Effector memory CD8-positive, alpha-beta T cell (primary cell): ENCODE measurements around the gene GALNT18.

Source experiments
- ATAC-seq: fragments of 150-1000 bp; cut with Tn5 transposase; replicated peaks from 2 replicates; pipeline ENCODE4 v1.10.0; 2021; ENCODE audit warnings: mild to moderate bottlenecking, moderate library complexity
- DNase-seq, 3 experiments: peaks; one replicate each; pipeline ENCODE4 v3.0.0; 2021
- H3K27ac Mint-ChIP-seq, 2 donors: one replicate each; pipeline ENCODE4 v1.8.0; 2022; ENCODE audit warnings: mild to moderate bottlenecking in 2 of 2, mixed read lengths in 2 of 2, moderate library complexity in 2 of 2
- H3K27me3 Mint-ChIP-seq, 2 donors: one replicate each; pipeline ENCODE4 v1.8.0; 2022; ENCODE audit warnings: mixed read lengths in 2 of 2
- H3K36me3 Mint-ChIP-seq: one replicate; pipeline ENCODE4 v1.8.0; 2022; ENCODE audit warnings: mild to moderate bottlenecking, moderate library complexity, mixed read lengths; ENCODE audit not compliant: insufficient read depth
- H3K4me1 Mint-ChIP-seq, 2 donors: one replicate each; pipeline ENCODE4 v1.8.0; 2022; ENCODE audit warnings: low read depth in 2 of 2, mixed read lengths in 2 of 2
- H3K4me3 Mint-ChIP-seq, 2 donors: one replicate each; pipeline ENCODE4 v1.8.0; 2022; ENCODE audit warnings: mild to moderate bottlenecking in 2 of 2, mixed read lengths in 2 of 2, moderate library complexity in 2 of 2
- H3K9me3 Mint-ChIP-seq, 2 donors: one replicate each; pipeline ENCODE4 v1.8.0; 2022; ENCODE audit warnings: mixed read lengths in 2 of 2

GALNT18 gene

DNA sequence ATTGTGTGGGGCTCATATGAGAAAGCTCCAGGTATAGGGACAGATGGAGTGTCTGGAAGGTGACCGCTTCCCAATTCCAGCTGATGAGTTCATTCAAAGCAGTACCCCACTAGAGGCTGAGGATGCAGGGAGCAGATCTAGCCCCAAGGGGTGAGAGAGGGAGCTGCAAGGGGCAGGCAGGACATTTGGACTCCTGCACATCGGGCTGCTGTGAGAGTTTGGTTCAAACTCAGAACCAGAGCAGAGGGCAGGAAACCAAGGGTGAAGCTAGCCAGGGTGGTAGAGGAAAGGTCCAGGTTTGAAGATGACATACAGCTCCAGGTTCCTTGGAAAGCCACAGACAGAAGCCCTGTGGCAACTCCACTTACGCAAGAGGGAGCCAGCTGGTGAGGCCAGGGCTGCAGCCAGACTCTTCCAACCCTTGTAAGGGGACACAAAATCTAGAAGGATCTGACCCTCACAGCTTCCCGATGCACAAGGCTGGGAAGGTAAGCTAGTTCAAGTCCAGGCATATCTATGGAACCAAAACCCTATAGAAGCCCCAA is 270.7 kb downstream of the GALNT18 start:
- H3K36me3 Mint-ChIP-seq = no peaks in the 10 kb centered on the region
- H3K9me3 Mint-ChIP-seq = no peaks in the 10 kb centered on the region
- no peak overlapping the region for H3K27ac Mint-ChIP-seq
- H3K4me3 Mint-ChIP-seq = no peak overlapping the region
- no peaks in the 10 kb centered on the region for H3K4me1 Mint-ChIP-seq
- DNase-seq (no peak), ATAC-seq (no peak)
- peaks cover 6 to 21% of the 10 kb centered on the region in 2 donors for H3K27me3 Mint-ChIP-seq

DNA sequence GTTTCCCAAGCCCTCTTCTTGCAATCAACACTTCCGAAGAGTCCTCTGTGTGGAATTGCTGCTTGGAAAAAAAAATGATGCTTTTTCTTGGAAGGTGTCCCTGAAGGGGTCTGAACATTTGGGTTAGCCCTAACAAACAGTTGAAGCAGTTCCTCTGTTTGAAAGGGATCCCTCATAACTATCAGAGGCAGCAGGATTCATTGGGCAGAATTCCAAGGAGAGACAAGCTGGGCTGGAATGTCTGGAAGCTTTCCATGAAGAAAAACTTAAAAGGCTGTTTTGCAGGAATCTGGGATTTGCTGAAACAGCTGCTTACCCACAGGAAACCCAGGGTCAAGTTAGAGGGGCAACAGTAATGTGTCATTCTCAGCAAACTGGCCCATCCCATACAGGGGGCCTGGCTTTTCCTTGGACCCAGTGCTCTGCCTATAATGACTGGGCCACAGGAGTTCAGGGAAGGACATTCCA is 271.9 kb downstream of the GALNT18 start:
- Mint-ChIP-seq H3K4me1 (no peaks in the 10 kb centered on the region), H3K4me3 (no peak overlapping the region), H3K27ac (no peak overlapping the region), H3K9me3 (no peaks in the 10 kb centered on the region), H3K27me3 (peaks cover 14 to 27% of the 10 kb centered on the region in 2 donors), H3K36me3 (no peaks in the 10 kb centered on the region)
- ATAC-seq (no peak), DNase-seq (no peak)

DNA sequence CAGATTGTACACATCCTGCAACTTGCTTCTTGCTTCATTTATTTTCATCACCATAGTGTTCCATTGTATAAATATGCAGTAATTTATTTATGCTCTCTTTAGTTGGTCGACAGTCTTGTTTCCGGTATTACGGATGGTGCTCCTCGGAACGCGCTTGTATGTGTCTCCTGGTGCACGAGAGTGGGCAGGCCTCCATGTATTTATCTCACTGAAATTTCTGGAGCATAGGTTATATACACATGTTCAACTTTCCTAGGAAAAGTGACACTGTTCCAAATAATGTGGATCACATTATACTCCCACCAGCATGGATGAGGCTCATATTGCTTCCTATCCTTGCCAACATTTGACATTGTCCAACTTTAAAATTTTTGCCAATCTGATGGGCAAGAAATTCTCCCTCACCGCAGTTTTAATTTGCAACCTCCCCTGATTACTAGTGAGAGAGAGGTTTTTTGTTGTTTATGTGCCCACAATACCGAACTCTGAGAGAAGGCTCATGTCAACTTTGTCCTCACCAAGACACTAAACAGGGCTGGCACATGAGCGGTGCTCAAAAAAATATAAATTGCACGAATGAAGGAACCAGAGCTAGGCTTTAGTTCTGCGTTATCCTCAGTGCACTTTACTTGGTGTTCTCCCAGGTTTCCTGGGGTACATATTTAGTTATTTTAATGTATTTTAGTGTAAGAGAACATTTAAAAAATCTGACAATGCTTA is 272.5 kb downstream of the GALNT18 start:
- DNase-seq (no peak), ATAC-seq (no peak)
- H3K9me3 Mint-ChIP-seq = no peaks in the 10 kb centered on the region
- no peak overlapping the region for H3K4me3 Mint-ChIP-seq
- no peaks in the 10 kb centered on the region for H3K4me1 Mint-ChIP-seq
- H3K27ac Mint-ChIP-seq = no peak overlapping the region
- H3K27me3 Mint-ChIP-seq = peaks cover 20 to 23% of the 10 kb centered on the region in 2 donors
- no peaks in the 10 kb centered on the region for H3K36me3 Mint-ChIP-seq

DNA sequence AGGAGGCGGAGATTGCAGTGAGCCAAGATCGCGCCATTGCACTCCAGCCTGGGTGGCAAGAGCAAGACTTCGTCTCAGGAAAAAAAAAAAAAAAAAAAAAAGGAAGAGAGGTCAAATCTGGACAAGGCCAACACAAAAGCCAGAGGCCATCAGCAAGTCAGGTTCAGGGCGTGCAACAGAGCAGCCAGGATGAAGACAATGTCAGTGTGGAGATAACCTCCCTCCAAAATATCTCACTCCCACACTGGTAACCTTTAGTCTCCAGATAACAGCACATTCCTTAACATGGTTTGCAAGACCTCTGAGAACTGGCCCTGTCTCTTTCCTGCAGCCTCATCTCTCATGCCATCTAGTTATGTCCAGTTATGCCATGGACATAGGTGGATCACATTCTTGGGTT is 273.5 kb downstream of the GALNT18 start:
- Mint-ChIP-seq H3K4me1 (no peaks in the 10 kb centered on the region), H3K27ac (no peak overlapping the region), H3K27me3 (peaks cover 25 to 28% of the 10 kb centered on the region in 2 donors), H3K4me3 (no peak overlapping the region), H3K9me3 (no peaks in the 10 kb centered on the region), H3K36me3 (no peaks in the 10 kb centered on the region)
- ATAC-seq (no peak), DNase-seq (no peak)

DNA sequence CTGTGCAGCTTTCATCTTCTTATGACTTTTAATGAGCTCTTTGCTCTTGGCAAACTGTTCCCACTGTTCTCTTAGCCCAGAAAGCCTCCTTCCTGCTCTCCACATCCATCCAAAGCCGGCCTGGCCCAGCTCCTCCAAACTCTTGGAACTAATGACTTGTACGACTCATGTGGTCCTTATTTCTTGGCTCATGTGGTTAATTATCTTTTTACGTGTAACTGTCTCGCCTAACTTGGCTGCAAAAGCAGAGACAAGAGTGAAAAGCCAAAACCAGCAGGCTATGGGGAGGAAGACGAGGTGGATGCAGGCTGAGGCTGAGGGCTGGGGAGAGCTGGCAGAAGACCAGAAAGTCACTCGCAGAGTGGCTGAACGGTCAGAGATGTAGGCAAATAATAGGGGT is 274.2 kb downstream of the GALNT18 start:
- H3K9me3 Mint-ChIP-seq = no peaks in the 10 kb centered on the region

DNA sequence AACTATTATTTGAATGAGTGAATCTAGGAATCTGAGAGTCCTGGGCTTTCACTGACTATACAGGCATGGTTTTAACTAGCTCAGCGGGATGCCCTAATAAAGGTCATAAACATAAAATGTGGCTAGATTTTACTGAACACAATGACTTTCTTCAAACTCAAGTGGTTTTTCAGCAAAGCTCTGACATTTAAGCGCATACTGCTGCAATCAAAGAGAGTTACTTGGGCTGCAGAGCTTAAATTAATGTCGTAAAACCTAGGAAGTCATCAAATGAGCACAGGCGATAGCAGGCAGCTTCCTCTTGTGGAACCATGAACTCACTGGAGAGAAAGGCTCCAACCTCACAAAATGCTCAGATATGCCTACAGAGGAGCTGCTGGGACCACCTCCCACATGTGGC is 275.5 kb downstream of the GALNT18 start:
- Mint-ChIP-seq H3K27ac (no peak overlapping the region), H3K4me3 (no peak overlapping the region), H3K27me3 (peaks cover 20 to 28% of the 10 kb centered on the region in 2 donors), H3K4me1 (no peaks in the 10 kb centered on the region), H3K9me3 (no peaks in the 10 kb centered on the region), H3K36me3 (no peaks in the 10 kb centered on the region)
- DNase-seq (no peak), ATAC-seq (no peak)

More for the DNA sequence above, 274.2 kb downstream of the GALNT18 start:
- Mint-ChIP-seq H3K4me3 (no peak overlapping the region), H3K36me3 (no peaks in the 10 kb centered on the region), H3K27me3 (peaks cover 24 to 28% of the 10 kb centered on the region in 2 donors), H3K4me1 (no peaks in the 10 kb centered on the region), H3K27ac (no peak overlapping the region)
- no peak for DNase-seq
- ATAC-seq = no peak

- Mint-ChIP-seq H3K4me3 (no peak overlapping the region), H3K36me3 (no peaks in the 10 kb centered on the region), H3K9me3 (no peaks in the 10 kb centered on the region), H3K27ac (no peak overlapping the region), H3K4me1 (no peaks in the 10 kb centered on the region), H3K27me3 (peaks cover 20 to 28% of the 10 kb centered on the region in 2 donors)
- no peak for DNase-seq
- no peak for ATAC-seq
Observed at GRCh38 chr11:11345099-11345498, 276.7 kb downstream of the GALNT18 start.

- H3K36me3 Mint-ChIP-seq = no peaks in the 10 kb centered on the region
- DNase-seq (no peak), ATAC-seq (no peak)
- H3K4me1 Mint-ChIP-seq = no peaks in the 10 kb centered on the region
- peaks cover 20 to 28% of the 10 kb centered on the region in 2 donors for H3K27me3 Mint-ChIP-seq
- H3K9me3 Mint-ChIP-seq = no peaks in the 10 kb centered on the region
- H3K27ac Mint-ChIP-seq = no peak overlapping the region
- H3K4me3 Mint-ChIP-seq = no peak overlapping the region
Observed at GRCh38 chr11:11344045-11344444, 277.8 kb downstream of the GALNT18 start.

DNA sequence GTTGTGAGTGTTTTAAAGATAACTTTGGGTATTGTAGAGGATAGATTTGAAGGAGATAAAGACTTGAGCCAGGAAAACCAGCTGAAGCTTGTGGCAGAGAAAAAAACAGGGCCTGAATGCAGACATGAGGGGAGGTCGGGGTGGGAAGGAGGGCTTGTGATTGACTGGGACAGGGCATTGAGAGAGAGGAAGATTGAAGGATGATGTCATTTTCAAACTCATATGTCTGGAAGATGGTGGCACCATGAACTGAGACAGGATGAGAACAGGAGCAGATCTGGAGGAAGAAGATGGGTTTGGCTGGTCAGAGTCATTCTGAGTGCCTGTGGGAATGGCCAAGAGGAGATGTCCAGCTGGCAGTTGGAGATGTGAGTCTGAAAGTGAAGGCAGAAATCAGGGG is 283.5 kb downstream of the GALNT18 start:
- Mint-ChIP-seq H3K9me3 (no peaks in the 10 kb centered on the region), H3K4me1 (peaks cover 2 to 4% of the 10 kb centered on the region in 2 donors), H3K27ac (no peak overlapping the region), H3K36me3 (no peaks in the 10 kb centered on the region), H3K27me3 (peaks cover 17 to 21% of the 10 kb centered on the region in 2 donors), H3K4me3 (no peak overlapping the region)
- no peak for ATAC-seq
- DNase-seq = no peak

DNA sequence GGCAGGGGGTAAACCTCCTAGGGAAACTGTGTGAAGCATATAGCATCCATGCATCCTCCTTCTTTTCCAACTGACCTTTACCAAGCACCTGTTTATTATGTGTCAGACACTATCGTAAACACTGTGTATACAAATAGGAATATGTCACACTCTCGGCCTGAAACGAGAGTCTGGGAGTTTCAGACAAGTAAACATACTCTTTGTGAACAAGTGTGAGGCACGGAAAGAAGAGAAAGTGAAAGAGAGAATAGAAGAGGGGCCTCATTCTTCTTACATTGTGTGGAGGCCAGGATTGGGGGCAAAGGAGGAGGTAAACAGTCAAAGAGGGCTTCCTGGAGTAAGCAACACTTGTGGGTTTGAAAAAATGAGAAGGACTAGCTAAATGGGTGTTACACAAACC is 285.1 kb downstream of the GALNT18 start:
- Mint-ChIP-seq H3K4me3 (no peak overlapping the region), H3K36me3 (no peaks in the 10 kb centered on the region), H3K4me1 (peaks cover 2 to 4% of the 10 kb centered on the region in 2 donors), H3K9me3 (no peaks in the 10 kb centered on the region), H3K27ac (no peak overlapping the region), H3K27me3 (peaks cover 17 to 37% of the 10 kb centered on the region in 2 donors)
- DNase-seq (no peak), ATAC-seq (no peak)

- Mint-ChIP-seq H3K27me3 (peaks cover 17 to 54% of the 10 kb centered on the region in 2 donors), H3K27ac (no peak overlapping the region), H3K4me3 (no peak overlapping the region), H3K4me1 (peaks cover 2 to 4% of the 10 kb centered on the region in 2 donors), H3K9me3 (no peaks in the 10 kb centered on the region), H3K36me3 (no peaks in the 10 kb centered on the region)
- ATAC-seq (no peak), DNase-seq (no peak)
Observed at GRCh38 chr11:11335043-11335442, 286.8 kb downstream of the GALNT18 start.

- Mint-ChIP-seq H3K27ac (no peak overlapping the region), H3K36me3 (no peaks in the 10 kb centered on the region), H3K4me1 (peaks cover 2 to 4% of the 10 kb centered on the region in 2 donors), H3K27me3 (peaks cover 17 to 56% of the 10 kb centered on the region in 2 donors), H3K9me3 (no peaks in the 10 kb centered on the region), H3K4me3 (no peak overlapping the region)
- DNase-seq = no peak
- no peak for ATAC-seq
Observed at GRCh38 chr11:11334607-11335006, 287.2 kb downstream of the GALNT18 start.

DNA sequence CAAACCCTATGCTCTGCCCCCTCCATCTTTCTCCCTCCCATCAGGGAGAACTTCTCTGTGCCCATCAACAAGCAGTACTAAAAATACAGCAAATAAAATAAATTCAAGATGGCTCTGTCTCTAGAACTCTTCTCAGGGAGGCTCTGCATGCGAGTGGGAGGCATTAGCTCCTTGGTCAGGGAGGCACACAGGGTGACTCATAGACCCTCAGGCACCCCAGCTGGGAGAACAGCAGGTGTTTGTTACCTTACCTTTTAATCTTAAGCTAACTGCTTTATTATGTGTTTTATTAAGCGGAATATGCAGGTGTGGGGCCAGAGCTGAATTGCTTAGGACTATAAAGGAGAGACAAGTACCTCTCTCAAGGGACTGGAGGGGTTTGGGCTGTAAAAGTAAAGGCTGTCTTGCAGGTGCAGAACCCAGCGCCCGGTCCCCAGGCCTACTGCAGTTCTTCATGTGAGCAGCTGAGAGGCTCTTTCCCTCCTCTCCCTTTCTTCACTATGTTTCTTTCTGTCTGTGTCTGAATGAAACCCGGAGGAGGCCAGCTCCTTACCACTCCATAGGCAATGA is 289.6 kb downstream of the GALNT18 start:
- no peak for ATAC-seq

More for the DNA sequence above, 289.6 kb downstream of the GALNT18 start:
- Mint-ChIP-seq H3K36me3 (no peaks in the 10 kb centered on the region), H3K27me3 (peaks cover 3 to 63% of the 10 kb centered on the region in 2 donors), H3K9me3 (no peaks in the 10 kb centered on the region), H3K4me3 (no peak overlapping the region), H3K4me1 (peaks cover 2 to 4% of the 10 kb centered on the region in 2 donors), H3K27ac (no peak overlapping the region)
- no peak for DNase-seq
